Endothelial cell of umbilical vein (primary cell): Measurements from ENCODE around the gene TUBB3.

Experiments used
- MYC ChIP-seq: IDR thresholded peaks from one replicate; pipeline ENCODE4 v1.6.1; 2011; ENCODE audit warnings: mild to moderate bottlenecking, low read depth, low read length
- TF ChIP-seq, protein P1 (sequence below), 2 donors: IDR thresholded peaks; 1 replicate in 1 of 2; 2 replicates in 1 of 2; pipeline ENCODE4 v1.5.1; 2011; ENCODE audit warnings: low read length in 2 of 2, mild to moderate bottlenecking in 2 of 2, moderate library complexity in 2 of 2, control low read depth in 1 of 2, inconsistent platforms in 1 of 2, low read depth in 1 of 2; ENCODE audit not compliant: insufficient read depth in 1 of 2; ENCODE audit errors: extremely low read depth in 1 of 2

DNA sequence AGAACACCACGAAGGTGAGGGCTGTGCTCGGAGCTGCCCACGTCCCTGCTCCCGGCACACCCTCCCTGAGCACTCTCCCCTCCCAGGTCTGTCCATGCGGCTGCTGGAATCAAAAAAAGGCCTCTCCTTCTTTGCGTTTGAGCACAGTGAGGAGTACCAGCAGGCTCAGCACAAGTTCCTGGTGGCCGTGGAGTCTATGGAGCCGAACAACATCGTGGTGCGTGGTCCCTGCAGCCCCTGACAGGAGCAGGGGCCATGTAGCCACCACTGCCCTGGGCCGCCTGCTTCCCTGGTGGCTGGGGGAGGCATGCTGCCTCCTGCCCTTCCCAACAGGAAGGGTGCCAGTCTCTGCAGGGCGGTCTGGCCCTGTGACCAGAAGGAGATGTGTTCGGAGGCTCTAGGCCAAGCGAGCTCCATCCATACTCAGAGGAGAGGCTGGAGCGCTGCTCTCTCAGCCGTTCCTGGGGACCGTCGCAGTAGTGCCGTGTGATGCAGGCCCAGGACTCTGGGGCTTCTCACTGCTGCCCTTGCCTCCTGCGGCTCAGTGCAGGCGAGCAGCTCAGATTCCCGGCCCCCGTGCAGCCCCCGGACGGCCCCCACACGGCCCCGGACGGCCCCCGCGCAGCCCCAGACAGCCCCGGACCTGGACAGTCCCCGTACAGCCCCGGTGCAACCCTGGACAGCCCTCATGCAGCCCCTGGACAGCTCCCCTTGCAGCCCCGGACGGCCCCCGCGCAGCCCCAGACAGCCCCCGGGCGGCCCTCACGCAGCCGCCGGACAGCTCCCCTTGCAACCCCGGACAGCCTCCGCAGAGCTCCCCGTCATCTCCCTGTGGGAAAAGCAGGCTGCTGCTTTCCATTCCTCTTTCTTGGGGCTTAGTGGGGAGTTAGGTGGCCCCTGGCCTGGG lies 29.2 kb upstream of the TUBB3 start:
- TF ChIP-seq MYC: no peak
- TF ChIP-seq, protein P1, sequence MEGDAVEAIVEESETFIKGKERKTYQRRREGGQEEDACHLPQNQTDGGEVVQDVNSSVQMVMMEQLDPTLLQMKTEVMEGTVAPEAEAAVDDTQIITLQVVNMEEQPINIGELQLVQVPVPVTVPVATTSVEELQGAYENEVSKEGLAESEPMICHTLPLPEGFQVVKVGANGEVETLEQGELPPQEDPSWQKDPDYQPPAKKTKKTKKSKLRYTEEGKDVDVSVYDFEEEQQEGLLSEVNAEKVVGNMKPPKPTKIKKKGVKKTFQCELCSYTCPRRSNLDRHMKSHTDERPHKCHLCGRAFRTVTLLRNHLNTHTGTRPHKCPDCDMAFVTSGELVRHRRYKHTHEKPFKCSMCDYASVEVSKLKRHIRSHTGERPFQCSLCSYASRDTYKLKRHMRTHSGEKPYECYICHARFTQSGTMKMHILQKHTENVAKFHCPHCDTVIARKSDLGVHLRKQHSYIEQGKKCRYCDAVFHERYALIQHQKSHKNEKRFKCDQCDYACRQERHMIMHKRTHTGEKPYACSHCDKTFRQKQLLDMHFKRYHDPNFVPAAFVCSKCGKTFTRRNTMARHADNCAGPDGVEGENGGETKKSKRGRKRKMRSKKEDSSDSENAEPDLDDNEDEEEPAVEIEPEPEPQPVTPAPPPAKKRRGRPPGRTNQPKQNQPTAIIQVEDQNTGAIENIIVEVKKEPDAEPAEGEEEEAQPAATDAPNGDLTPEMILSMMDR (IDR thresholded peaks at IDR 0.05; ENCODE audit: extremely low read depth in 1 of 2, insufficient read depth in 1 of 2, low read depth in 1 of 2, low read length in 2 of 2): no peak
